WTC11 (cell line): ENCODE data around the gene KCNK18. TPM values are rescaled to one million over a fixed set of nuclear protein-coding genes. Genes with fewer than 3 reads are reported as not detected.
"Not testable (repeated sequence)": the region's sequence is repeated elsewhere in the genome, so short reads cannot be mapped to it uniquely, and the experiment has no call there.

Experiments used
- ATAC-seq: fragments of 200-7000 bp; cut with Tn5 transposase; 2 replicates; pipeline ENCODE4 v1.10.0; 2021; ENCODE audit warnings: mild to moderate bottlenecking, moderate library complexity
- CTCF ChIA-PET: fragments of 300-600 bp; sonication (Branson Sonifier 250); formaldehyde crosslinking; loops from one replicate; lab custom pipeline; 2021; ENCODE audit warnings: antibody characterized with exemption; lab: Charles Lee
- POLR2A ChIA-PET: fragments of 350-600 bp; sonication (Branson Sonifier 250); formaldehyde crosslinking; loops from one replicate; lab custom pipeline; 2021; ENCODE audit warnings: antibody characterized with exemption; lab: Charles Lee
- DNase-seq: peaks from one replicate; pipeline ENCODE4 v3.0.0; 2021; ENCODE audit warnings: low spot score
- H3K27ac Mint-ChIP-seq: 2 replicates; pipeline ENCODE4 v1.8.0; 2021; ENCODE audit warnings: mixed read lengths
- H3K27me3 Mint-ChIP-seq: 2 replicates; pipeline ENCODE4 v1.8.0; 2021; ENCODE audit warnings: low read depth, mild to moderate bottlenecking, moderate library complexity, mixed read lengths
- H3K36me3 Mint-ChIP-seq: 2 replicates; pipeline ENCODE4 v1.8.0; 2021; ENCODE audit warnings: mixed read lengths
- H3K4me1 Mint-ChIP-seq: 2 replicates; pipeline ENCODE4 v1.8.0; 2022; ENCODE audit warnings: mixed read lengths
- H3K4me3 Mint-ChIP-seq: 2 replicates; pipeline ENCODE4 v1.8.0; 2021; ENCODE audit warnings: mild to moderate bottlenecking, moderate library complexity, mixed read lengths
- H3K9me3 Mint-ChIP-seq: 2 replicates; pipeline ENCODE4 v1.8.0; 2021; ENCODE audit warnings: mixed read lengths
- ATF2 ChIP-seq: sonication (generic); formaldehyde crosslinking; IDR thresholded peaks from 2 replicates; pipeline ENCODE4 v1.8.1; 2022; ENCODE audit warnings: low read depth, missing genetic modification reagents, borderline replicate concordance
- CREB1 ChIP-seq: sonication (generic); formaldehyde crosslinking; IDR thresholded peaks from 2 replicates; pipeline ENCODE4 v1.8.0; 2023; ENCODE audit warnings: mild to moderate bottlenecking, missing genetic modification reagents
- CTCF ChIP-seq: fragments of 200-600 bp; IDR thresholded peaks from 2 replicates; pipeline ENCODE4 v1.8.0; 2022; ENCODE audit warnings: antibody characterized with exemption
- E2F4 ChIP-seq: sonication (generic); formaldehyde crosslinking; IDR thresholded peaks from 2 replicates; pipeline ENCODE4 v1.8.1; 2022; ENCODE audit warnings: low read depth, mild to moderate bottlenecking, moderate library complexity, missing genetic modification reagents, borderline replicate concordance
- FOXK1 ChIP-seq: sonication (generic); formaldehyde crosslinking; IDR thresholded peaks from 2 replicates; pipeline ENCODE4 v1.8.0; 2022; ENCODE audit warnings: mild to moderate bottlenecking, moderate library complexity, missing genetic modification reagents
- GRHL2 ChIP-seq: fragments of 250-450 bp; sonication (Bioruptor Pico); IDR thresholded peaks from 2 replicates; pipeline ENCODE4 v1.8.0; 2022; ENCODE audit warnings: mild to moderate bottlenecking, moderate library complexity; ENCODE audit not compliant: insufficient replicate concordance, severe bottlenecking
- GTF2I ChIP-seq: fragments of 250-450 bp; sonication (Bioruptor Pico); conservative IDR thresholded peaks from 2 replicates; pipeline ENCODE4 v1.4.0; 2021; ENCODE audit warnings: mild to moderate bottlenecking
- HMGA2 ChIP-seq: fragments of 250-450 bp; sonication (Bioruptor Pico); IDR thresholded peaks from 2 replicates; pipeline ENCODE4 v1.4.0; 2021; ENCODE audit warnings: mild to moderate bottlenecking, moderate library complexity
- HMGXB4 ChIP-seq: sonication (generic); formaldehyde crosslinking; IDR thresholded peaks from 2 replicates; pipeline ENCODE4 v1.8.1; 2023; ENCODE audit warnings: mild to moderate bottlenecking, moderate library complexity, missing genetic modification reagents
- JAZF1 ChIP-seq: fragments of 250-450 bp; sonication (Bioruptor Pico); IDR thresholded peaks from 2 replicates; pipeline ENCODE4 v1.9.0; 2021; ENCODE audit warnings: moderate library complexity, mild to moderate bottlenecking, inconsistent platforms
- NR1H2 ChIP-seq: sonication (generic); formaldehyde crosslinking; IDR thresholded peaks from 2 replicates; pipeline ENCODE4 v1.9.0; 2021; ENCODE audit warnings: mild to moderate bottlenecking, moderate library complexity, missing genetic modification reagents
- NR2C2 ChIP-seq: sonication (generic); formaldehyde crosslinking; IDR thresholded peaks from 2 replicates; pipeline ENCODE4 v1.8.0; 2022; ENCODE audit warnings: mild to moderate bottlenecking, missing genetic modification reagents
- RELA ChIP-seq: sonication (generic); formaldehyde crosslinking; IDR thresholded peaks from 2 replicates; pipeline ENCODE4 v1.8.1; 2022; ENCODE audit warnings: missing genetic modification reagents, mild to moderate bottlenecking, borderline replicate concordance
- ZNF232 ChIP-seq: sonication (generic); formaldehyde crosslinking; IDR thresholded peaks from 2 replicates; pipeline ENCODE4 v1.8.0; 2022; ENCODE audit warnings: mild to moderate bottlenecking, missing genetic modification reagents
- ZNF396 ChIP-seq: fragments of 250-450 bp; sonication (Bioruptor Pico); IDR thresholded peaks from 2 replicates; pipeline ENCODE4 v1.8.0; 2021; ENCODE audit warnings: mild to moderate bottlenecking, moderate library complexity, borderline replicate concordance
- total RNA-seq: library from RNA; stranded (reverse); gene quantifications from 3 replicates; pipeline ENCODE4 v1.2.3, GENCODE V29; 2021
- TF ChIP-seq, protein P1 (sequence below): fragments of 250-450 bp; sonication (Bioruptor Pico); IDR thresholded peaks from 2 replicates; pipeline ENCODE4 v1.9.0; 2021; ENCODE audit warnings: mild to moderate bottlenecking, borderline replicate concordance
- TF ChIP-seq, protein P2 (sequence below): sonication (generic); formaldehyde crosslinking; conservative IDR thresholded peaks from 2 replicates; pipeline ENCODE4 v1.8.1; 2023; ENCODE audit warnings: mild to moderate bottlenecking, low read depth, missing genetic modification reagents, moderate library complexity

KCNK18 gene
- total RNA-seq, 1 experiment from 2014 or later, result not detected

DNA sequence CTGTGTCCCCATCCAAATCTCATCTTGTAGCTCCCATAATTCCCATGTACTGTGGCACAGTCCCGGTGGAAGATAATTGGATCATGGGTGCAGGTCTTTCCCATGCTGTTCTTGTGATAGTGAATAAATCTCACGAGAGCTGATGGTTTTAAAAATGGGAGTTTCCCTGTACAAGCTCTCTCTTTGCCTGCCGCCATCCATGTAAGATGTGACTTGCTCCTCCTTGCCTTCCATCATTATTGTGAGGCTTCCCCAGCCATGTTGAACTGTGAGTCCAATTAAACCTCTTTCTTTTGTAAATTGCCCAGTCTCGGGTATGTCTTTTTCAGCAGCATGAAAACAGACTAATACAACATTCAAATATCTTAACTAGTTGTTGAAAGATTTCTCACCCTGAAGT, 32.8 kb downstream of the KCNK18 start:
- POLR2A ChIA-PET, result not testable (repeated sequence)

GRCh38 chr10:117237401-117237991, 40.2 kb downstream of the KCNK18 start:
- no peaks in the 10 kb centered on the region for H3K9me3 Mint-ChIP-seq
- H3K4me1 Mint-ChIP-seq, result peaks cover 7% of the 10 kb centered on the region
- TF ChIP-seq GTF2I (CRISPR knock-in tag) (no peak), HMGA2 (CRISPR knock-in tag) (no peak), JAZF1 (CRISPR knock-in tag) (no peak), ATF2 (no peak), E2F4 (no peak), NR2C2 (CRISPR knock-in tag) (no peak), ZNF396 (no peak), ZNF232 (CRISPR knock-in tag) (no peak), GRHL2 (CRISPR knock-in tag) (no peak), RELA (CRISPR knock-in tag) (no peak)
- TF ChIP-seq, protein P1, sequence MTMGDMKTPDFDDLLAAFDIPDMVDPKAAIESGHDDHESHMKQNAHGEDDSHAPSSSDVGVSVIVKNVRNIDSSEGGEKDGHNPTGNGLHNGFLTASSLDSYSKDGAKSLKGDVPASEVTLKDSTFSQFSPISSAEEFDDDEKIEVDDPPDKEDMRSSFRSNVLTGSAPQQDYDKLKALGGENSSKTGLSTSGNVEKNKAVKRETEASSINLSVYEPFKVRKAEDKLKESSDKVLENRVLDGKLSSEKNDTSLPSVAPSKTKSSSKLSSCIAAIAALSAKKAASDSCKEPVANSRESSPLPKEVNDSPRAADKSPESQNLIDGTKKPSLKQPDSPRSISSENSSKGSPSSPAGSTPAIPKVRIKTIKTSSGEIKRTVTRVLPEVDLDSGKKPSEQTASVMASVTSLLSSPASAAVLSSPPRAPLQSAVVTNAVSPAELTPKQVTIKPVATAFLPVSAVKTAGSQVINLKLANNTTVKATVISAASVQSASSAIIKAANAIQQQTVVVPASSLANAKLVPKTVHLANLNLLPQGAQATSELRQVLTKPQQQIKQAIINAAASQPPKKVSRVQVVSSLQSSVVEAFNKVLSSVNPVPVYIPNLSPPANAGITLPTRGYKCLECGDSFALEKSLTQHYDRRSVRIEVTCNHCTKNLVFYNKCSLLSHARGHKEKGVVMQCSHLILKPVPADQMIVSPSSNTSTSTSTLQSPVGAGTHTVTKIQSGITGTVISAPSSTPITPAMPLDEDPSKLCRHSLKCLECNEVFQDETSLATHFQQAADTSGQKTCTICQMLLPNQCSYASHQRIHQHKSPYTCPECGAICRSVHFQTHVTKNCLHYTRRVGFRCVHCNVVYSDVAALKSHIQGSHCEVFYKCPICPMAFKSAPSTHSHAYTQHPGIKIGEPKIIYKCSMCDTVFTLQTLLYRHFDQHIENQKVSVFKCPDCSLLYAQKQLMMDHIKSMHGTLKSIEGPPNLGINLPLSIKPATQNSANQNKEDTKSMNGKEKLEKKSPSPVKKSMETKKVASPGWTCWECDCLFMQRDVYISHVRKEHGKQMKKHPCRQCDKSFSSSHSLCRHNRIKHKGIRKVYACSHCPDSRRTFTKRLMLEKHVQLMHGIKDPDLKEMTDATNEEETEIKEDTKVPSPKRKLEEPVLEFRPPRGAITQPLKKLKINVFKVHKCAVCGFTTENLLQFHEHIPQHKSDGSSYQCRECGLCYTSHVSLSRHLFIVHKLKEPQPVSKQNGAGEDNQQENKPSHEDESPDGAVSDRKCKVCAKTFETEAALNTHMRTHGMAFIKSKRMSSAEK, result no peak
- TF ChIP-seq, protein P2, sequence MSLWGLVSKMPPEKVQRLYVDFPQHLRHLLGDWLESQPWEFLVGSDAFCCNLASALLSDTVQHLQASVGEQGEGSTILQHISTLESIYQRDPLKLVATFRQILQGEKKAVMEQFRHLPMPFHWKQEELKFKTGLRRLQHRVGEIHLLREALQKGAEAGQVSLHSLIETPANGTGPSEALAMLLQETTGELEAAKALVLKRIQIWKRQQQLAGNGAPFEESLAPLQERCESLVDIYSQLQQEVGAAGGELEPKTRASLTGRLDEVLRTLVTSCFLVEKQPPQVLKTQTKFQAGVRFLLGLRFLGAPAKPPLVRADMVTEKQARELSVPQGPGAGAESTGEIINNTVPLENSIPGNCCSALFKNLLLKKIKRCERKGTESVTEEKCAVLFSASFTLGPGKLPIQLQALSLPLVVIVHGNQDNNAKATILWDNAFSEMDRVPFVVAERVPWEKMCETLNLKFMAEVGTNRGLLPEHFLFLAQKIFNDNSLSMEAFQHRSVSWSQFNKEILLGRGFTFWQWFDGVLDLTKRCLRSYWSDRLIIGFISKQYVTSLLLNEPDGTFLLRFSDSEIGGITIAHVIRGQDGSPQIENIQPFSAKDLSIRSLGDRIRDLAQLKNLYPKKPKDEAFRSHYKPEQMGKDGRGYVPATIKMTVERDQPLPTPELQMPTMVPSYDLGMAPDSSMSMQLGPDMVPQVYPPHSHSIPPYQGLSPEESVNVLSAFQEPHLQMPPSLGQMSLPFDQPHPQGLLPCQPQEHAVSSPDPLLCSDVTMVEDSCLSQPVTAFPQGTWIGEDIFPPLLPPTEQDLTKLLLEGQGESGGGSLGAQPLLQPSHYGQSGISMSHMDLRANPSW, result no peak
- no peaks in the 10 kb centered on the region for H3K36me3 Mint-ChIP-seq
- ChIA-PET CTCF (interaction anchor here (1.4 kb wide), 1 partner anchor 82 kb away, joined by 6 read pairs; no protein-coding TSS in a partner anchor), POLR2A (no interaction called here)
- peaks cover 24% of the 10 kb centered on the region for H3K27me3 Mint-ChIP-seq
- ATAC-seq (no peak), DNase-seq (no peak)
- no peak overlapping the region for H3K27ac Mint-ChIP-seq
- no peak overlapping the region for H3K4me3 Mint-ChIP-seq

More for the DNA sequence above, 32.8 kb downstream of the KCNK18 start:
- not testable (repeated sequence) for ATAC-seq, H3K27ac Mint-ChIP-seq, H3K4me3 Mint-ChIP-seq, H3K4me1 Mint-ChIP-seq, DNase-seq
- CTCF ChIA-PET, result interaction anchor here (0.6 kb wide), 1 partner anchor 482 kb away, joined by 5 read pairs; no protein-coding TSS in a partner anchor
- peaks cover 20% of the 10 kb centered on the region for H3K9me3 Mint-ChIP-seq
- peaks cover 10% of the 10 kb centered on the region; the same call in 1 of the 2 replicates for H3K27me3 Mint-ChIP-seq
- peaks cover 18% of the 10 kb centered on the region for H3K36me3 Mint-ChIP-seq

DNA sequence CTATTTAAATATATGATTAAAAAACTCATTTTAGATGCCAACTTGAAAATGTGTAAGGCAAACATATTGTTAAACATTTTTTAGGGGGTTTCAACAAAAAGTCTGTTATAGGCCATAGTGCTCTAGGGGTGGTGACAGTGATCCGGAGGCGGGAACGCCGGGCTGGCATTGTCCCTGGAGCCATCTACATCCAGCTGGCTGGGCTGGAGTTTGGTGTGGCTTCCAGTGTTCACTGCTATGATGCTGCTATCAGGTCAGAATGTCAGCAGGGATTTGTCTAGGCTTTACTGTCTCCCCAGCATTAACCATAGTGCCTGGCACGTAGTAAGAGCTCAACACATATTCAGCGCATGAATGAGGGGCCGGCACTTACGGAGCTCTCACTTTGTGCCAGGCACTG, 41.8 kb downstream of the KCNK18 start:
- POLR2A ChIA-PET, result no interaction called here
- H3K4me1 Mint-ChIP-seq, result peaks cover 7% of the 10 kb centered on the region
- DNase-seq, result no peak
- H3K36me3 Mint-ChIP-seq, result no peaks in the 10 kb centered on the region
- peaks cover 37% of the 10 kb centered on the region for H3K27me3 Mint-ChIP-seq
- no peaks in the 10 kb centered on the region for H3K9me3 Mint-ChIP-seq
- H3K27ac Mint-ChIP-seq, result no peak overlapping the region
- CTCF ChIA-PET, result interaction anchor here (0.9 to 5.5 kb wide), 3 partner anchors 12 to 204 kb away, joined by 3 to 56 read pairs (median 21); no protein-coding TSS in a partner anchor
- no peak overlapping the region for H3K4me3 Mint-ChIP-seq
- ATAC-seq, result no peak
- TF ChIP-seq NR1H2 (CRISPR knock-in tag), result no peak
- no peak for TF ChIP-seq CREB1 (CRISPR knock-in tag)
- TF ChIP-seq CTCF, result no peak
- TF ChIP-seq HMGXB4 (CRISPR knock-in tag), result no peak
- no peak for TF ChIP-seq FOXK1 (CRISPR knock-in tag)
